AG08396 (cell line): ENCODE data around the gene PPP1R9A.

ENCODE experiments used
- DNase-seq: peaks from one replicate; pipeline ENCODE4 v3.0.0; 2012; ENCODE audit warnings: low spot score, mixed read lengths

The PPP1R9A gene

DNA sequence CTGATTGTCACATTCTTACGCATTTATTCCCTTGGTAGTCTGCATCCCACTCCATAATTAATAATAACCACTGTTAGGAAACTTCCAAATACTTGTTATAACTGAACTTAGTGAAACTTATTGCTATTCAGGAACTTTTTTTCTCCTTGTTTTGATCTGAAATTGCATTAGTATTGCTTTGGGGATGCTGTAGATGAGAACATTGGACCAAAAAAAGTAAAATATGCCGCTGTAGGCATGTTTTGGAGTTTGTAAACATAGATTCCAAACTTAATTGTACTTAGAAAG, 1.7 kb downstream of the PPP1R9A start:
- DNase-seq: no peak

DNA sequence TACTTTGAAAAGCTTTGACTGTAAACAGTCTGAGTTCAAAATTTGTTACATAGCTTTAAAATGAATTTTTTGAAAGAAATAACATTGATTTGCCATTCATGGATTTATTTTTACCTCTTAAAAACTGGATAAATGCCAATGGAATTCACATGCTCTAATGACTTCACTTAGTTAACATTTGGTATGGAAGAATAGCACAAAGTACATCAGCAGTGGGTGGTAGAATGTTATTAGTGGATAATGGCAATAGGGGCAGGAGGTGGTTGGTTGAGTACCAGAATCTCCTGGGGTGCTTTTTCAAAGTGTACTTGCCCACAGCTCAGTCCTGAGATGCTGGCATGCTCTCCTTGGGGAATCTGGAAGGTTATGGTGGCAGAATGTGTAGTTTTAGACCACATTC, 4.7 kb downstream of the PPP1R9A start:
- DNase-seq: no peak

DNA sequence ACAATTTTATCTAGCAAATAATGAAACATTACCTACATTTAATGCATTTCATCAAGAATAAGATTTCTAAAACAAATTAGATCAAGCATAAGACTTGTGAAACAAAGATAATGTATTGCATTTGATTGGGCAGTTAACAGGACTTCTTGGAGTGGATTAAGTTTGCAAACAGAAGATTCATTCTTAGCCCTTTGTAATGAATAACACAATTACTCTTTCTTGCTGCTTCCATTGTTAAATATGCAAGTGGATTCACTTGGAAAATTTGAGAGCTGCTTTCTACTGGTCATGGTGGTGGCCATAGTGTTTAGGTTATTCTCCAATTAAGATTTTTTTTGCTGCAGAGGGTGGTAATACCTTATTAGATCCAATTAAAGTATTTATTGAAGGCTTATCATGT, 6.0 kb downstream of the PPP1R9A start:
- no peak for DNase-seq

DNA sequence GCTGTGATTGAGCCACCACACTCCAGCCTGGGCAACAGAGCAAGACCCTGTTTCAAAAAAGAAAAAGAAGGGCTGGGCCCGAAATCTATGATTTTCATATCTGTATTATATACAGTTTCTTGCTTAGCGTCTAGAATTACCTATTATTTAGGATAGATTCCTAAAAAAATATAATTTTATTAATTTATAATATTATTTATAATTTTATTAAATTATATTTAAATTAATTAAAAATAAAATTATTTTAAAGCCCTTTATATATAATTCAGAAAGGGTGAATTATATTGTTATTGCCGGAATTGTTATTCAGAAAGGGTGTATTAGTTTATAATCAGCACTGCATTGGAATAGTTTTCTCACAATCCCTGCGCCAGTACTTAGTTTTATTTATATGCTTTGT, 14.5 kb downstream of the PPP1R9A start:
- DNase-seq: no peak

DNA sequence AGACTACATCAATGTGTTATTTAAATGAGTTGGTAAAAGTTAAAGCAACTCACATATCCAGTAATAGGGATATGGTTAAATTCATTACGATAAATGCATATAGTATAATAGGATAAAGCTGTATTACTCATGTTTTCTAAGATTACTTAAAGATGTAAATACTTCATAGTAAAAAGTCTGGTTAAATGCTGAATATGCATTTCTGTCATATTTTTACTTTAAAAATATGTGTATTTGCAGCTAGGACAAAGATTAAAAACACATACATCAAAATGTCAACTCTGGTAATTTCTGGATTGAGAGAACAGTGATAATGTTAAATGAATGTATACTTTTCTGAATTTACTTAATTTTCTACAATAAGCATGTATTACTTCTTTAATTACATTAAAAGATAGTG, 15.1 kb downstream of the PPP1R9A start:
- DNase-seq: no peak

DNA sequence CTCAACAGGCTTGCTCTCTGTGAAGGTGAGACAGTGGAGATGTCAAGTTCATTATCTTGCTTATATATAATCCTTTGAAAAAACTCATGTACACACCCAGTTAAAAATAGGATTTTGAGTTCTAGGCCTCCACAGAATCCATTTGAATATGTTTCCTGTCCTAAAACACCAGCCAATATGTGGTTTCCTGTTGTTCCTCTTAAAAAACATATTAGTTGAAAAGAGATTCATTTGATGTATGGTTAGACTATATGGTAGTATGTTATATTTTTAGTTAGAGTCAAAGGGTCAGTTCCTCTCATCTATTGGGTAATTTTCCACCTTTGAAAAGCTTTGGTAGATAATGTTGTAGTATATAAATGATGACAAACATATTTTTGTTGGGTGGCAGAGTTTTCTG, 16.0 kb downstream of the PPP1R9A start:
- no peak for DNase-seq

DNA sequence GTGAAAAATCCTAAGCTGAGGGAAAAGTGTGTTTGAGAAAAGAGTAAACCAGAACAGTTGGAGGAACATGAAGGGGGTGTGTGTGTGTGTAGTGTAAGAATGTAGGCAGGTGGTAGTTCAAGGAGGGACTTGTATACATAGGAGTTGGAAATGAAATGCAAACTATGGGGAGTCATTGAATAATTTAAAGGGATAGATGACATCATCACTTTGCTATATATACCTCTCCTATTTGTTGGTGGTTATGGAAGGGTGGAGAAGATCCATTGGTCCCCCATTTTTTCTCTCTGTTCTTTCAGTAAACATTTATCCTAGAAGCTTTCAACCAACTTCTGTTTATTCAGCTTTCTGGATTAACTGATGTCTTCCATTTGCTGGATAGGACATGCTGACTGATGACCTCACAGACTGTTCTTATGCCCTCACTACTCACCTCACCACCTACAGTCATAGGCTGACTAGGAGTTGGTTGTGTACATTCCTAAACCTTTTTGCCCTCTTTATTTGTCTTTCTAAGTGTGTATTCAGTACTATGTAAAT, 20.8 kb downstream of the PPP1R9A start:
- DNase-seq: no peak

DNA sequence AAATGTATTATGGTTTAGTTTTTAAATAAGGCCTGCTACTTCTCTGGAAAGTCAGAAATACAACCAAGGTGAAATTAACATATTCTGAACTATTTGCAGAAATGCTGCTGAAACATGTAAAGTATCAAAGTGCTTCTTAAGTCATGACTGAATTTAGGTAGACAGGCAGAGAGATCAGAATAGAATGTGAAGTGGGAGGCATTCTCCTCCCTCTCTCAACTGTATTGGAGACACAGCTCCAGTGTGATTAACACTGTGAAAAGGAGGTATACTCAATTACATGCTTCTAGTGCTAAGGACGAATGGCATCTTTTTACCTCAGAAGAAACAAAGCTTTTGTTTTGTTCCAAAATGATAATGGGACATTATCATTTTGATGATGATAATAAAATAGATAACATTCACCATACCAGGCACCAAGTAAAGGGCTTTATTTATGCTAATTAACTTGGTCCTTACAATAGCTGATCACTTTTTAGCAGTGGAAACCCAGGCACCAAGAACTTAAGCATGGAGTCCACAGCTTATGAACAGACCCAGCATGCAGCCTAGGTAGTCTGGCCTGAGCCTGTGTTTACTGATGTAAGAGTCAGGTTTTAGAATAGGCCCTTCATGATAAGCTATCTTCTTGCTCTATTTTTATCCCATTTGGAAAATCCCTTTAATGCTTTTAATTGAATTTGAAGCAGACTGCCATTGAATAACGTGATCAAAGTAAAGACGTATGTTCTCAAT, 26.0 kb downstream of the PPP1R9A start:
- DNase-seq: no peak

DNA sequence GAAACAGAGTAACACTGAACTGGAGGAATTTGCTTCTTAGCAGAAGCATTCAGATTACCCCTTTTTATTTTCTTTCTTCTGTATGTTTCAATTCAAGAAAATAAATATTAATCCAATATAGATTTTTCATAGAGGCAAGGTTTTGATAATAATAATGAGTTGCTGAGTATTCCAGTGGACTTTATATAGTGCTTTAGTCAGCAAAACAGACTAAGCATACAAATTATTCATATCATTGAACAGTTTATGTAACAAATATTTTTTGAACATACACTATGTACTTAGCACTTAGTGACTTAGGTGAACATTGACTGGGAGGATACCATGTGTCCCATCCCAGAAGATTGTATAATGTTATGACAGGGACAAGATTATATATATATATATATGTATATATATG, 32.0 kb downstream of the PPP1R9A start:
- DNase-seq: no peak

DNA sequence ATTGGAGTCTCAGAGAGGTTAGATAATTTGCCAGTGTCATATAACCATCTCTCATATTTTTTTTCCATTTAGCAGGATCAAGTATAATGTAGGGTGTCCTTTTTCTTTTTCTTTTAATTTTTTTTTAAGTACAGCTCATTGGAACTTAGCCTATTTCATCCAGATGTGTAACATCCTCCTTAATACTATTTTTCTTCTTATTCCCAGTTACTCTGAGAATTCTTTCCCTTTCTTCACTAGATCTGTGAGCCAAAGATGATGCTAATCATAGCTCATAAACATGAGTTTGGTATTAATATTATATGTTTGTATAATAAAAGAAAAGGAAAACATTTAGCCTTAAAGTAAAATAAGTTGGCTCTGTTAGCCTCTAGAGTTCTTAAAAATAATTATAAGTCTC, 32.8 kb downstream of the PPP1R9A start:
- DNase-seq: no peak

DNA sequence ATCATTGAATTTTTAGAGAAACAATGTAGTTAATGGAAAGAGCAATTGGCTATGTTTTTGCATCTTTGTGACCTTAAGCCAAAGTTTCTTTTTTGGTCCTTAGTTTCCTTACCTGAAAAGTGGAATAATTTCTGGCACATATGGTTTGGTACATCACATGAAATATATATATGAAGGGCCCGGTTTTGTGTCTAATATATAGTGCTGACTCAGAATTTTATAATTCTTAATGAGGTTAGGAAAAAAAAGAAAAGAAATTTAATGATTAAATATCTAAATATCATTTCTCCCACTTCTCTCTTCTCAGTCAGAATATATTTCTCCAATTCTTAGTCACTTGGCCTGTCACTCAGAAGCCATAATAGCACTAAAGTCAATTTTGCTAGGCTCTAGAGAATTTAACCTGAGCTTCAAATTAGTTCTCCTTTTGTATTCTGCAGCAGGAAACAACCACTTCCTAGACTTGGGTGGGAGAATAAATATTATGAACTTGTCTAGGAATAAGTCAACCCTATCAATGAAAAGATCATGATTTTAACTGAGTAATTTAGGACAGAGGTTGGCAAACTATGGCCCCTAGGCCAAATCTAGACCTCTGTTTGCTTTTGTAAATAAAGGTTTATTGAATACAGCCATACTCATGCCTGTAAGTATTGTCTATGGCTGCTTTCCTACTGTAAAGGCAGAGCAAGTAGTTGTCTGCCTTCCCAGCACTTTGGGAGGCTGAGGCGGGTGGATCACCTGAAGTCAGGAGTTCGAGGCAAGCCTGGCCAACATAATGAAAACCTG, 34.6 kb downstream of the PPP1R9A start:
- no peak for DNase-seq

DNA sequence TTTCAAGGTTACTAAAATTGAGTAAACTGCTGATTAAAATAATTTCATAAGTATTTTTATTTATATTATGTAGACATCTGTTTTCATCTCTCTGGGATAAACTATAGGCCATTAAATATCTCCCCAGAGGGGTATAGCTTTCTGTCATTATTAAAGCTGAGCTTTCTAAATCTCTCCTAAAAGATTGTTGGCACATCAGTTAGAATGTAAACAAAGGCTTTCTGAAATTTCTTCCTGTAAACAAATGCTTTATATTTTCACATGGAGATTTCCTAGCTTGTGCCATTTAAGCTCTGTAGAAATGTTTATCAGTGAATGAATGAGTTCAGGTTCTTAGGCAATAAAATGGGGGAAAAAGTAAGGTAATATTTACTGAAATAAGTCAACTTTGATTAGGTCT, 35.7 kb downstream of the PPP1R9A start:
- no peak for DNase-seq

DNA sequence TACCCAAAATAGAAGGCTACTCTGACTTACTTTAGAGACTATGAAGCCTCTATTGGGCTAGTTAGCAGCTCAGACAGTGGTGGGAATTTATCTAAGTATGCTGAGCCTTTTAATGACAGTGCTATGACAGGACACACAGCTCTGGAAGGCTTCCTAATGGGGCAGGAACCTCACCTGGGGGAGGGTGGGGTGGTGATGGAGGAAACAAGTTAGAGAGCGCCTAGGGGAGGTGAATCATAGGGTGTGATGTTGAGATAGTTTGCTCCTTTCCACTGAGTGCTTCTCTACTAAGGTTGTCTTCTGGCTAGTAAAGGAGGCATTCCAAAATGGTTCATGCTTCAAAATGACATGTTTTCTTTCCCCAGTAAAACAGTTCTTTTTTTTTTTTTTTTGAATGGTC, 42.1 kb downstream of the PPP1R9A start:
- no peak for DNase-seq

DNA sequence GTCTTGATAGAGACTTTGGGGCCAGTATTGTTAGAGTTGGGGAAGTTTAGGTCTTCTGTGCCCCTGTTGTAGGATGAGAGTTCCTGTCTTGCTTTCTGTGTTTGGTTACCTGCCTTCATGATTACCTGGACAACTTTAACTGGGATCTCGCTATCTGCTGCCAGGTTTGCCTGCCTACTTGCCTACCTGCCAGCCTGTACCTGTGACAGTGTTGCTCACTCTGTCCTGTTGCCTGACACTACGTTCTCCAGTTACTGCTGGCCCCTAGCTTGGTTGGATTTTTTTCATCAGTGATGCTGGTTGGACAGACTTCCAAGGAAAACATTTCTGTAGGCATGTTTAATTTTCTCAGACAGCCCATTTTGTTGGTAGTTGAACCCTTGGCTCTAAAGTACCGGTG, 48.4 kb downstream of the PPP1R9A start:
- DNase-seq: no peak

DNA sequence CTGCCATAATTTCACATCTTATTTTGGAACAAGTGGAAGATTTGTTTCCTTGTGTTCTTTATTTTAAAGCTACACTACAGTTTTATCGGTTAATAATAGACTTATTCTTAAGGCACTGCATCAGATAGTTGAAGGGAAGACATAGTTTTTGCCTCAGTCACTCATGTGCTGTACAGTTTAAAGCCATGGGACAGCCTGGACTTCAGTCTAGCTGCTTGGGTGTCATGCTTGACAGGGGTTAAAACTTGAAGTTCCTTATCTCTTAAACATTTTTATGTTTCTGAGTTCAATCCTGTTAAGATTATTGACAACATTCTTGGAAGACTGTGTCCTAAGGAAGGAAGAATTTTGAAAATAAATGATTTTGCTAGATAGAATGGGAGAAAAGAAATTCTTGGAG, 49.7 kb downstream of the PPP1R9A start:
- no peak for DNase-seq

DNA sequence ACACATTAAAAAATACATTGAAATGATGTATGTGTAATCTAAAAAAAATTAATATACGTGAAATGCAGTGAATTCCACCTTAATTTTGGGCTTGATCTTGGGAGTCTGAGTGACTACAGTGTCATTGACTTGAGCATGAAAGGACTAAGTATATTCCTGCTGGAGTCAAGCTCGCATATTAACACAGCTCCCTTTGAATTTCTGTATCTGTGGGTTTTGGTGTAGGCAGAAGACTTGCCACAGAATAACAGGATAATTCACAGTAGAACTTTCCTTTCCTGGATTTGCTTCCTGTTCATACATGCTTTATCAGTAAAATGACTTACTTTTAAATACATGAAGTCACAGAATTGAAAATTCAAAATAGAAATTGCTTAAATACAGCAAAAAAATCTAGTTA, 55.3 kb downstream of the PPP1R9A start:
- DNase-seq: no peak

DNA sequence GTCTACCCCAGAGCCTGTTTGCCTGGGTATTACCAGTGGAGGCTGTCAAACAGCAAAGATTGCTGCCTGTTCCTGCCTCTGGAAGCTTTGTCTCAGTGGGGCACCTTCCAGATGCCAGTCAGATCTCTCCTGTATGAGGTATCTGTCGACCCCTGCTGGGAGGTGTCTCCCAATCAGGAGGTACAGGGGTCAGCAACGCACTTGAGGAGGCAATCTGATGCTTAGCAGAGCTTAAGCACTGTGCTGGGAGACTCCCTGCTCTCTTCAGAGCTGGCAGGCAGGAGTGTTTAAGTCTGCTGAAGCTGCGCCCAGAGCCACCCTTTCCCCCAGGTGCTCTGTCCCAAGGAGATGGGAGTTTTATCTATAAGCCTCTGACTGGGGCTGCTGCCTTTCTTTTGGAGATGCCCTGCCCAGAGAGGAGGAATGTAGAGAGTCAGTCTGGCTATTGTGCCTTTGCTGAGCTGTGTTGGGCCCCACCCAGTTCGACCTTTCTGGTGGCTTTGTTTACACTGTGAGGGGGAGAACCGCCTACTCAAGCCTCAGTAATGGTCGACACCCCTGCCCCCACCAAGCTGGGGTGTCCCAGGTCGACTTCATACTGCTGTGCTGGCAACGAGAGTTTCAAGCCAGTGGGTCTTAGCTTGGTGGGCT, 62.2 kb downstream of the PPP1R9A start:
- DNase-seq: no peak

DNA sequence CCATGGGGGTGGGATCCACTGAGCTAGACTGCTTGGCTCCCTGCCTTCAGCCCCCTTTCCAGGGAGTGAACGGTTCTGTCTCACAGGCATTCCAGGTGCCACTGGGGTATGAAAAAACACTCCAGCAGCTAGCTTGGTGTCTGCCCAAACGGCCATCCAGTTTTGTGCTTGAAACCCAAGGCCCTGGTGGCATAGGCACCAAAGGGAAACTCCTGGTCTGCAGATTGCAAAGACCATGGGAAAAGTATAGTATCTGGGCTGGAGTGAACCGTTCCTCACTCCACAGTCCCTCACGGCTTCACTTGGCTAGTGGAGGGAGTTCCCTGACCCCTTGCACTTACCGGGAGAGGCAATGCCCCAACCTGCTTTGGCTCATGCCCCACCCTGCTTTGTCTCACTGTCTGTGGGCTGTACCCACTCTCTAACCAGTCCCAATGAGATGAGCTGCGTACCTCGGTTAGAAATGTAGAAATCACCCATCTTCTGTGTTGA, 62.7 kb downstream of the PPP1R9A start:
- DNase-seq: no peak

DNA sequence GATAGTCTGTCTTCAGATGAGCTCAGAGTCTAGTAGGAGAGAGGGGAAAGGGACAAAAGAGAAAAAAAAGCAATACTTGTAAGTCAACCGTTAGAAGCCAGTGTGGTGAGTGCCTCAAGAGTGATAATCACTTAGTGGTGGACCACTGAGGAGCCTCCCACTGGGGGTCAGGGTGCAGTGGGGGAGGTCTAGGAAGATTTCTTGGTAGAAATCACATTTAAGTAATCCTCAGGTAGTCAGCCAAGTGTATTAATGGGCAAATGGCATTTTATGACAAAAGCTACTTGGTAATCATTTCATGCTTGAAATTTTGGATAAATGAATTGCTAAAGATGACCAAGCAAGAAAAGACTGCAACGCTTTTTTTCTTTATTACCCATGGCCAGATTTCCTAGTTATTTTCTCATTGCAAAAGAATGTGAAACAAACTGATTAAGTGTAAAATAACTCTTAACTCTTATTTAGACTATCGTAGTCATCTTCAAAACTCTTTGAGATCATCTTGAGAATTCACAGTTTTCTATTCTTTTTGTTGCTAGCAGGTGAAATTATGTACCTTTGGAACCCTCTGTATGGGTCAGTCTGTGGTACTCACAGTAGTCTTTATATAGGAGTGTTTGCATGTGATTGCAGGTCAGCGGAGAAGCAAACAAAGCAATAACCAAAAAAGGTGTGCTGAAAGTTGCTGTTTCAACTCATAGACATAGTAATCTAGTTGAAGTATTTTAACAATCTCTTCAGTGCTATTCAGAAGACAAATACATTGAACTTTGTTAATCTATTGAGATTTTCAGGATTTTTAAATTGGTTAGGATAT, 63.9 kb downstream of the PPP1R9A start:
- no peak for DNase-seq

DNA sequence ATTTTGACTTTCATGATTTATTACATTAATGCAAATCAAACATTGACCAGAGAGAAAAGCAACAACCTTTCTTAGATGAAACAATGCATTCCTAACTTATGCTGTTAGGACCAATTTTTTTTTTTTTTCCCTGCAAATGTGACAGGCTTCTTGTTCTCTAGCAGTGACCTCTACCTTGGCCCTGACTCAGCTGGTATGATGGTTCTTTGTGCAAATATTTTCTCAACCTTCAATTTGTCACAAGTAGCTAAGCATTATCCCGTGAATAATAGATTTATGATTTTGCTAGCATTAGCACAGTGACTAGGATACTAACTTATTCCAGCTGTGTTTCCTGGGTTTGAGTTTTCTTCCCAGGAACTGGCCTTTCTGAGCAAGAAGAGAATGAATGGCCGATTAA, 64.9 kb downstream of the PPP1R9A start:
- DNase-seq: no peak

DNA sequence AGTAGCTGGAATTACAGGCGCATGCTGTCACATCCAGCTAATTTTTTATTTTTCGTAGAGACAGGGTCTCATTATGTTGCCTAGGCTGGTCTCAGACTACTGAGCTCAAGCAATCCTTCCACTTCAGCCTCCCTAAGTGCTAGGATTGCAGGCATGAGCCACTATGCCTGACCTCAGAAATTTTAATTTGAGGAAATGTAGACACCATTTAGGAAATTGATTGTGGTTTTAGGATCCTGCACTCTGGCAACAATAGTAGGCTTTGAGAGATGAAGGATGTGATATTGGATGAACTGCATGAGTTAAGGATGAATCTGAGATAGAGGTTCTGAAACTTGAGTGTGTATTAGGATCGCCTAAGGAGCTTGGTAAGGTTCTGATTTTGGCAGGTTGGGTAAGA, 66.5 kb downstream of the PPP1R9A start:
- DNase-seq: no peak

DNA sequence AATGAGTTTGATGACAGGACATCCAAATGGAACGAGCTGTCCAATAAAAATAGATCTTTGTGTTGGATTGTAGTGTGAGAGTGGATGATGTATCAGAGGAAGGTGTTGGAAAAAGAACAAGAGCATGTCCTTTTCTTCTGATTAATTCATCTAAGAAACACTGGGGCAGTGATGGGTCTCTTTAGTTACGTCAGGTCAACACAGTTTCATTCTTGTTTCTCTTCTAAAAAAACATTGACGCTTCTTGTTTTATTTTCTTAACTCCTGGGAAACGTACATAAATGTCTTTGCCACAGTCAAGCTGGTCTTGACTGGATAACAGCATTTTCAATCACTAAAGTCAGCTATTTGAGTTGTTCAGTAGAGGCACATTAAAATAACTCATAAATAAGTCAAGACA, 67.0 kb downstream of the PPP1R9A start:
- DNase-seq: no peak
